PC-9 (cell line): ENCODE results near the gene ZNF616.

ENCODE experiments used
- EZH2 ChIP-seq: fragments of 200-600 bp; sonication (generic); IDR thresholded peaks from 2 replicates; pipeline ENCODE4 v1.8.0; 2017; ENCODE audit warnings: antibody characterized with exemption, low read depth
- TF ChIP-seq, protein P1 (sequence below): fragments of 200-600 bp; sonication (generic); conservative IDR thresholded peaks from 2 replicates; pipeline ENCODE4 v1.6.1; 2017; ENCODE audit warnings: mixed run types, antibody characterized with exemption, mild to moderate bottlenecking, moderate library complexity

DNA sequence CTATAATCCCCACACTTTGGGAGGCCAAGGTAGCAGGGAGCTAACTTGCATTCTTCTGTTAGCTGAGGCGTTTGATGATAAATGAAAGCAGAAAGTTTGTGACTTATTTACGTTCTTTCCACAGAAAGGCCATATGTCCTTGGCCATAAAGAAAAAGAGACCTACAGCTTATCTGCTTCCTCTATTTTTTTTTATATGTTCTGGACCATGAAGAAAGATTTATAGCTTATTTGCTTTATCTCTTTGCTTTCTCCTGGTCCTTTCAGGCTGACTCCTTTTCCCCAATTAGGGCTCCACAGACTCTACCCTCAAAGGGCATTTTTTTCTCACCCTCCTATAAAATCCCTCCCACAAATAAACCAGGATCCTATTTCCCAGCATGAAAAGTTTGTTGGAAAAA lies 1.5 kb upstream of the ZNF616 start:
- TF ChIP-seq, protein P1, sequence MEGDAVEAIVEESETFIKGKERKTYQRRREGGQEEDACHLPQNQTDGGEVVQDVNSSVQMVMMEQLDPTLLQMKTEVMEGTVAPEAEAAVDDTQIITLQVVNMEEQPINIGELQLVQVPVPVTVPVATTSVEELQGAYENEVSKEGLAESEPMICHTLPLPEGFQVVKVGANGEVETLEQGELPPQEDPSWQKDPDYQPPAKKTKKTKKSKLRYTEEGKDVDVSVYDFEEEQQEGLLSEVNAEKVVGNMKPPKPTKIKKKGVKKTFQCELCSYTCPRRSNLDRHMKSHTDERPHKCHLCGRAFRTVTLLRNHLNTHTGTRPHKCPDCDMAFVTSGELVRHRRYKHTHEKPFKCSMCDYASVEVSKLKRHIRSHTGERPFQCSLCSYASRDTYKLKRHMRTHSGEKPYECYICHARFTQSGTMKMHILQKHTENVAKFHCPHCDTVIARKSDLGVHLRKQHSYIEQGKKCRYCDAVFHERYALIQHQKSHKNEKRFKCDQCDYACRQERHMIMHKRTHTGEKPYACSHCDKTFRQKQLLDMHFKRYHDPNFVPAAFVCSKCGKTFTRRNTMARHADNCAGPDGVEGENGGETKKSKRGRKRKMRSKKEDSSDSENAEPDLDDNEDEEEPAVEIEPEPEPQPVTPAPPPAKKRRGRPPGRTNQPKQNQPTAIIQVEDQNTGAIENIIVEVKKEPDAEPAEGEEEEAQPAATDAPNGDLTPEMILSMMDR, result no peak
- no peak for TF ChIP-seq EZH2
